HCT116 (cell line): Measurements from ENCODE around the gene GNA12. TPM values are rescaled to one million over a fixed set of nuclear protein-coding genes. Genes with fewer than 3 reads are reported as not detected.

Experiments used
- ATAC-seq: fragments of 200-7000 bp; cut with Tn5 transposase; 2 replicates; pipeline ENCODE4 v1.9.1; 2020; ENCODE audit warnings: mild to moderate bottlenecking, moderate library complexity
- BruUV-seq: library from RNA; stranded (reverse); fragments of 400-500 nt; replicated peaks from 2 replicates; lab custom pipeline; 2021; lab: Mats Ljungman, UMichigan
- CTCF ChIA-PET: fragments of 300-600 bp; sonication (Branson Sonifier 250); formaldehyde crosslinking; loops from one replicate; lab custom pipeline; 2021; ENCODE audit warnings: antibody characterized with exemption; lab: Charles Lee
- POLR2A ChIA-PET: fragments of 300-600, 350-600 bp; sonication (Branson Sonifier 250); formaldehyde crosslinking; loops from one replicate; lab custom pipeline; 2021; ENCODE audit warnings: antibody characterized with exemption; lab: Charles Lee
- RAD21 ChIA-PET, 2 experiments: fragments of 300-600 bp; sonication (Branson Sonifier 250); formaldehyde crosslinking; loops; one replicate each; lab custom pipeline; 2023; ENCODE audit warnings: low total read pairs in 2 of 2; ENCODE audit not compliant: uncharacterized antibody in 2 of 2, unreplicated experiment in 2 of 2, low non-redundant PET in 1 of 2; lab: Charles Lee
- DNase-seq: peaks from one replicate; pipeline ENCODE4 v3.0.0-alpha.2; 2010; ENCODE audit warnings: low read depth, low spot score
- H2AFZ ChIP-seq: fragments of 200-600 bp; shearing (Covaris generic), sonication (generic); 2 replicates; pipeline ENCODE4 v1.6.1; 2017; ENCODE audit warnings: low read depth, mixed run types, mixed read lengths, antibody characterized with exemption, low read length; ENCODE audit not compliant: poor library complexity, severe bottlenecking
- H3K27ac ChIP-seq: 2 replicates; pipeline ENCODE4 v1.5.1; 2012; ENCODE audit warnings: low read depth, low read length
- H3K27me3 ChIP-seq: fragments of 200-600 bp; sonication (generic); 2 replicates; pipeline ENCODE4 v1.6.1; 2016; ENCODE audit warnings: mixed run types, low read length, mixed read lengths; ENCODE audit not compliant: insufficient read depth
- H3K36me3 ChIP-seq, 2 experiments: fragments of 200-500 bp in 1 of 2; fragments of 200-600 bp in 1 of 2; sonication (Bioruptor generic) in 1 of 2; sonication (generic) in 1 of 2; 2 replicates each; pipeline versions ENCODE4 v1.5.1 to v1.6.1; 2014 to 2016; ENCODE audit warnings: low read length in 2 of 2, inconsistent platforms in 1 of 2, mixed read lengths in 1 of 2, mixed run types in 1 of 2; ENCODE audit not compliant: insufficient read depth in 2 of 2, control insufficient read depth in 1 of 2
- H3K4me1 ChIP-seq, 2 experiments: fragments of 200-600 bp in 1 of 2; sonication (generic) in 1 of 2; 2 replicates each; pipeline versions ENCODE4 v1.5.1 to v1.6.1; 2012 to 2017; ENCODE audit warnings: low read length in 2 of 2, inconsistent platforms in 1 of 2, mild to moderate bottlenecking in 1 of 2, mixed read lengths in 1 of 2, mixed run types in 1 of 2, moderate library complexity in 1 of 2; ENCODE audit not compliant: insufficient read depth in 2 of 2, control insufficient read depth in 1 of 2
- H3K4me2 ChIP-seq: fragments of 200-600 bp; sonication (generic); 2 replicates; pipeline ENCODE4 v1.6.1; 2017; ENCODE audit warnings: mixed run types, low read length, mixed read lengths
- H3K4me3 ChIP-seq, 2 experiments: fragments of 200-600 bp in 1 of 2; sonication (generic) in 1 of 2; replicated peaks in 1 of 2; 2 replicates each; pipeline ENCODE4 v1.5.1; 2011 to 2016; ENCODE audit warnings: low read length in 2 of 2, control low read depth in 1 of 2, low read depth in 1 of 2, mild to moderate bottlenecking in 1 of 2, mixed read lengths in 1 of 2, mixed run types in 1 of 2
- H3K79me2 ChIP-seq: fragments of 200-600 bp; sonication (generic); 2 replicates; pipeline ENCODE4 v1.6.1; 2017; ENCODE audit warnings: mild to moderate bottlenecking, mixed run types, low read length, moderate library complexity, mixed read lengths; ENCODE audit not compliant: insufficient read depth
- H3K9ac ChIP-seq: fragments of 200-600 bp; sonication (generic); 2 replicates; pipeline ENCODE4 v1.6.1; 2016; ENCODE audit warnings: low read length, mixed read lengths
- H3K9me2 ChIP-seq: fragments of 200-600 bp; sonication (generic), shearing (Covaris generic); 2 replicates; pipeline ENCODE4 v1.6.1; 2017; ENCODE audit warnings: mixed run types, mild to moderate bottlenecking, moderate library complexity; ENCODE audit not compliant: insufficient read depth
- H3K9me3 ChIP-seq, 2 experiments: fragments of 200-500 bp in 1 of 2; fragments of 200-600 bp in 1 of 2; sonication (Bioruptor generic) in 1 of 2; sonication (generic) in 1 of 2; 2 replicates each; pipeline ENCODE4 v1.6.1; 2014 to 2017; ENCODE audit warnings: low read length in 2 of 2, mixed read lengths in 2 of 2, inconsistent platforms in 1 of 2, low read depth in 1 of 2, mild to moderate bottlenecking in 1 of 2, mixed run types in 1 of 2, moderate library complexity in 1 of 2; ENCODE audit not compliant: control insufficient read depth in 1 of 2, insufficient read depth in 1 of 2
- H4K20me1 ChIP-seq: fragments of 200-600 bp; sonication (generic), shearing (Covaris generic); 2 replicates; pipeline ENCODE4 v1.6.1; 2017; ENCODE audit warnings: mixed run types, mild to moderate bottlenecking, moderate library complexity; ENCODE audit not compliant: insufficient read depth
- CBX3 ChIP-seq: IDR thresholded peaks from 2 replicates; pipeline ENCODE4 v1.6.1; 2012; ENCODE audit warnings: low read depth
- CEBPB ChIP-seq: IDR thresholded peaks from 2 replicates; pipeline ENCODE4 v1.6.1; 2012; ENCODE audit warnings: low read depth
- ELF1 ChIP-seq: IDR thresholded peaks from 2 replicates; pipeline ENCODE4 v1.6.1; 2012; ENCODE audit warnings: low read depth, borderline replicate concordance
- EZH2 ChIP-seq: fragments of 200-600 bp; sonication (generic); IDR thresholded peaks from 2 replicates; pipeline ENCODE4 v1.6.1; 2017; ENCODE audit warnings: antibody characterized with exemption, mixed run types
- JUND ChIP-seq: IDR thresholded peaks from 2 replicates; pipeline ENCODE4 v1.6.1; 2012
- MAX ChIP-seq: IDR thresholded peaks from 2 replicates; pipeline ENCODE4 v1.6.1; 2012
- POLR2AphosphoS5 ChIP-seq: IDR thresholded peaks from 2 replicates; pipeline ENCODE4 v1.6.1; 2011; ENCODE audit warnings: mild to moderate bottlenecking, low read depth, low read length, moderate library complexity
- RAD21 ChIP-seq: IDR thresholded peaks from 2 replicates; pipeline ENCODE4 v1.6.1; 2012; ENCODE audit warnings: low read depth, mild to moderate bottlenecking
- SIN3A ChIP-seq: IDR thresholded peaks from 2 replicates; pipeline ENCODE4 v1.6.1; 2012; ENCODE audit warnings: low read depth
- TCF7L2 ChIP-seq: IDR thresholded peaks from 2 replicates; pipeline ENCODE4 v1.7.0; 2011; ENCODE audit warnings: borderline replicate concordance, inconsistent platforms; ENCODE audit not compliant: insufficient read depth, insufficient read length; ENCODE audit errors: extremely low read depth
- YY1 ChIP-seq: IDR thresholded peaks from 2 replicates; pipeline ENCODE4 v1.6.1; 2011; ENCODE audit warnings: low read length, low read depth, moderate library complexity, mild to moderate bottlenecking; ENCODE audit not compliant: insufficient replicate concordance; ENCODE audit errors: extremely low read depth
- ZFX ChIP-seq: fragments of 450-650 bp; IDR thresholded peaks from 2 replicates; pipeline ENCODE4 v1.6.1; 2017
- intact Hi-C: fragments of 100-400 bp; cut with micrococcal nuclease; formaldehyde crosslinking; loops from 2 replicates; pipeline ENCODE4 v1.10.0; 2022
- total RNA-seq: library from RNA; stranded (reverse); gene quantifications from one replicate; pipeline ENCODE4 v1.2.1, GENCODE V29; 2021; ENCODE audit not compliant: unreplicated experiment
- TF ChIP-seq, protein P1 (sequence below): IDR thresholded peaks from 2 replicates; pipeline ENCODE4 v1.6.1; 2012
- TF ChIP-seq, protein P2 (sequence below), 3 experiments: fragments of 200-600 bp in 1 of 3; sonication (generic) in 1 of 3; IDR thresholded peaks in 2 of 3; conservative IDR thresholded peaks in 1 of 3; 2 replicates each; pipeline ENCODE4 v1.5.1; 2012 to 2017; ENCODE audit warnings: low read depth in 2 of 3, low read length in 2 of 3, antibody characterized with exemption in 1 of 3, borderline replicate concordance in 1 of 3, control low read depth in 1 of 3, mild to moderate bottlenecking in 1 of 3, mixed read lengths in 1 of 3, mixed run types in 1 of 3, moderate library complexity in 1 of 3; ENCODE audit not compliant: insufficient read depth in 1 of 3
- TF ChIP-seq, protein P3 (sequence below): IDR thresholded peaks from 2 replicates; pipeline ENCODE4 v1.6.1; 2011; ENCODE audit warnings: mild to moderate bottlenecking, low read length, moderate library complexity; ENCODE audit not compliant: insufficient replicate concordance; ENCODE audit errors: extremely low read depth

Gene GNA12
- total RNA-seq, 1 experiment from 2014 or later, result 32.6 TPM

DNA sequence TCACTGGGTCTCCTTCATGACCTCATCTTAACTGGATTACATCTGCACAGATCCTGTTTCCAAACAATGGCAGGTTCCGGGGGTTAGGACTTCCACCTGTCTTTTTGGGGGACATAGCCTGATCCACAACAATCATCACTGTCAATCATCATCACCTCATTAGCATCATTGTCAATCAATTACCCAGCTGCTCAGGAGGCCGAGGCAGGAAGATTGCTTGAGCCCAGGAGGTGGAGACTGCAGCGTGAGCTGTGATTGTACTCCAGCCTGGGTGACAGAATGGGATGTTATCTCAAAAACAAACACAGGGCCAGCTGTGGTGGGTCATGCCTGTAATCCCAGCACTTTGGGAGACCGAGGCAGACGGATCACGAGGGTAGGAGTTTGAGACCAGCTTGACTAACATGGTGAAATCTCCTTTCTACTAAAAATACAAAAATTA lies 137.4 kb downstream of the GNA12 start:
- H3K27me3 ChIP-seq, result no peaks in the 10 kb centered on the region
- intact Hi-C loops, result no loop called here
- RAD21 ChIA-PET, result no interaction called here
- no peak overlapping the region for H3K4me3 ChIP-seq
- H3K4me1 ChIP-seq, result peaks cover 8 to 12% of the 10 kb centered on the region in 2 experiments
- no peaks in the 10 kb centered on the region for H3K9me2 ChIP-seq
- TF ChIP-seq, protein P1, sequence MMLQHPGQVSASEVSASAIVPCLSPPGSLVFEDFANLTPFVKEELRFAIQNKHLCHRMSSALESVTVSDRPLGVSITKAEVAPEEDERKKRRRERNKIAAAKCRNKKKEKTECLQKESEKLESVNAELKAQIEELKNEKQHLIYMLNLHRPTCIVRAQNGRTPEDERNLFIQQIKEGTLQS, result no peak
- TF ChIP-seq, protein P2, sequence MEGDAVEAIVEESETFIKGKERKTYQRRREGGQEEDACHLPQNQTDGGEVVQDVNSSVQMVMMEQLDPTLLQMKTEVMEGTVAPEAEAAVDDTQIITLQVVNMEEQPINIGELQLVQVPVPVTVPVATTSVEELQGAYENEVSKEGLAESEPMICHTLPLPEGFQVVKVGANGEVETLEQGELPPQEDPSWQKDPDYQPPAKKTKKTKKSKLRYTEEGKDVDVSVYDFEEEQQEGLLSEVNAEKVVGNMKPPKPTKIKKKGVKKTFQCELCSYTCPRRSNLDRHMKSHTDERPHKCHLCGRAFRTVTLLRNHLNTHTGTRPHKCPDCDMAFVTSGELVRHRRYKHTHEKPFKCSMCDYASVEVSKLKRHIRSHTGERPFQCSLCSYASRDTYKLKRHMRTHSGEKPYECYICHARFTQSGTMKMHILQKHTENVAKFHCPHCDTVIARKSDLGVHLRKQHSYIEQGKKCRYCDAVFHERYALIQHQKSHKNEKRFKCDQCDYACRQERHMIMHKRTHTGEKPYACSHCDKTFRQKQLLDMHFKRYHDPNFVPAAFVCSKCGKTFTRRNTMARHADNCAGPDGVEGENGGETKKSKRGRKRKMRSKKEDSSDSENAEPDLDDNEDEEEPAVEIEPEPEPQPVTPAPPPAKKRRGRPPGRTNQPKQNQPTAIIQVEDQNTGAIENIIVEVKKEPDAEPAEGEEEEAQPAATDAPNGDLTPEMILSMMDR (IDR thresholded peaks at IDR 0.05 in 2 of 3, conservative IDR thresholded peaks at IDR 0.05 in 1 of 3; ENCODE audit: borderline replicate concordance in 1 of 3, insufficient read depth in 1 of 3, low read depth in 2 of 3, low read length in 2 of 3), result no peak
- TF ChIP-seq POLR2AphosphoS5, result no peak
- no peak for TF ChIP-seq ZFX
- no peak for TF ChIP-seq CBX3
- no peak for TF ChIP-seq MAX
- TF ChIP-seq ELF1, result no peak
- TF ChIP-seq, protein P3, sequence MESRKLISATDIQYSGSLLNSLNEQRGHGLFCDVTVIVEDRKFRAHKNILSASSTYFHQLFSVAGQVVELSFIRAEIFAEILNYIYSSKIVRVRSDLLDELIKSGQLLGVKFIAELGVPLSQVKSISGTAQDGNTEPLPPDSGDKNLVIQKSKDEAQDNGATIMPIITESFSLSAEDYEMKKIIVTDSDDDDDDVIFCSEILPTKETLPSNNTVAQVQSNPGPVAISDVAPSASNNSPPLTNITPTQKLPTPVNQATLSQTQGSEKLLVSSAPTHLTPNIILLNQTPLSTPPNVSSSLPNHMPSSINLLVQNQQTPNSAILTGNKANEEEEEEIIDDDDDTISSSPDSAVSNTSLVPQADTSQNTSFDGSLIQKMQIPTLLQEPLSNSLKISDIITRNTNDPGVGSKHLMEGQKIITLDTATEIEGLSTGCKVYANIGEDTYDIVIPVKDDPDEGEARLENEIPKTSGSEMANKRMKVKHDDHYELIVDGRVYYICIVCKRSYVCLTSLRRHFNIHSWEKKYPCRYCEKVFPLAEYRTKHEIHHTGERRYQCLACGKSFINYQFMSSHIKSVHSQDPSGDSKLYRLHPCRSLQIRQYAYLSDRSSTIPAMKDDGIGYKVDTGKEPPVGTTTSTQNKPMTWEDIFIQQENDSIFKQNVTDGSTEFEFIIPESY, result no peak
- TF ChIP-seq RAD21, result no peak
- no peak for TF ChIP-seq CEBPB
- TF ChIP-seq JUND, result no peak
- no peak for TF ChIP-seq EZH2
- no peak for TF ChIP-seq YY1
- no peak for TF ChIP-seq TCF7L2
- TF ChIP-seq SIN3A, result no peak
- no TSS peak for BruUV-seq
- no peak overlapping the region for H3K9ac ChIP-seq
- POLR2A ChIA-PET, result interaction anchor here (1.6 kb wide), 1 partner anchor 50 kb away, joined by 3 read pairs; no protein-coding TSS in a partner anchor
- H2AFZ ChIP-seq, result no peak overlapping the region
- H3K4me2 ChIP-seq, result no peak overlapping the region
- H4K20me1 ChIP-seq, result no peaks in the 10 kb centered on the region
- no peaks in the 10 kb centered on the region for H3K9me3 ChIP-seq
- no peaks in the 10 kb centered on the region for H3K79me2 ChIP-seq
- no peak overlapping the region for H3K27ac ChIP-seq
- CTCF ChIA-PET, result interaction anchor here (1.0 kb wide), 1 partner anchor 26 kb away, joined by 3 read pairs; no protein-coding TSS in a partner anchor
- DNase-seq (no peak), ATAC-seq (no peak)
- no peaks in the 10 kb centered on the region for H3K36me3 ChIP-seq
